ENCODE measurements around the gene PLAAT3.
"Not testable (repeated sequence)": the region's sequence is repeated elsewhere in the genome, so short reads cannot be mapped to it uniquely, and the experiment has no call there.

Gene PLAAT3

DNA sequence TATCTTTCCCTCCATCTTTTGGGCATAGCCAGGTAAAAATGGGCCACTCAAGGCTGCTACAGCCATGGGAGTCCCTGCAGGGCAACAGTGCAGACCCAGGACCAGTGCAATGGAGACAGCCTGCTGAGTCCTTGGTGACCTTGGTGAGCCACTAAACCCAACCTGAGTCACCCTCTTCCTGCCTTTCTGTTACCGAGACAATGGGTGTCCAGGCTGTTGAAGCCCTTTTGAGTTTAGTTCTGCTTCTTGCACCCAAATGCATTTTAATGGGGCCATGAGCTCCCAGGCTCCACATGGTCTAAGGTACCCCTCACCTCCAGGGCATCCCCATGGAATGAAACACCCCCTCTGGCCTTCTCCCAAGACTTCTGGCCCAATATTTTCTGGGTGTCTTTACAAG, 78.5 kb downstream of the PLAAT3 start:
- DNase-seq, result no peak

- DNase-seq, result no peak
These were observed 79.3 kb downstream of the PLAAT3 start for GRCh38 chr11:63534895-63535461.

DNA sequence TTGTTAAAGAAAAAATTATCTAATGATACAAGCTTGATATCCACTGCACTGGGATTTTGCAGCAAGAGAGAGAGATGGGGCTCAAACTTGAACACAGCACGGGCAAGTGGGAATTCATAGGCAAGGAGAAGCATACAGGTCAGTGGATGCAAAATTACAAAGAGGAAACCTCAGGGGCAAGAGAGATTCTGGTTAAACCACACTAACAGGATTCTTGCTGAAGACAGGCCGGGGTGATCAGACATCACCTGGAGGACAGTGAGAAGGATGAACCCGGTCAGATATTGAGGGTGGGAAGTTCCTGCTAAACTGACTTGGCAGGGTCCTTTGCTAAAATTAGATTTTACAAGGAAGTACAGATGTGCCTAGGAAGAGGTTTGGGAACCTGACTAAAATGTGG, 80.2 kb downstream of the PLAAT3 start:
- DNase-seq, result no peak

GRCh38 chr11:63532799-63533475, 81.3 kb downstream of the PLAAT3 start:
- no peak for DNase-seq

DNA sequence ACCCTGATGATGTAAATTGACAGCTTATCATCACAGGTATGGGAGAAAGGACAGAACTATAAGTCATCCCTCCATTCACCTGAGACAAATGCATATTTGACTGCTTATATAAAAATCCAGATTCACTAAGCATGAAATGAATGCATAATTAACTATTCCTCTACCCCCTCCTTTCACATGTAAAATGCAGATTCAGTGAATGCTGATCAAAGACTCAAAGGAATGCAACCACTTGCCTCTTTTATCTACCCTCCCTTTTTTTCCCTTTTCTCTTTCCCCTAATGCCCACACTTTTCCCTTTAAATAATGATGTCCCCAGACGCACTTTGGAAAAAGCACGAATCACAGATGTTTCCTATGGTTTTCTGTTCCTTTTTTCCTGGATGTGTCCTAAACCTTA, 82.1 kb downstream of the PLAAT3 start:
- no peak for DNase-seq

DNA sequence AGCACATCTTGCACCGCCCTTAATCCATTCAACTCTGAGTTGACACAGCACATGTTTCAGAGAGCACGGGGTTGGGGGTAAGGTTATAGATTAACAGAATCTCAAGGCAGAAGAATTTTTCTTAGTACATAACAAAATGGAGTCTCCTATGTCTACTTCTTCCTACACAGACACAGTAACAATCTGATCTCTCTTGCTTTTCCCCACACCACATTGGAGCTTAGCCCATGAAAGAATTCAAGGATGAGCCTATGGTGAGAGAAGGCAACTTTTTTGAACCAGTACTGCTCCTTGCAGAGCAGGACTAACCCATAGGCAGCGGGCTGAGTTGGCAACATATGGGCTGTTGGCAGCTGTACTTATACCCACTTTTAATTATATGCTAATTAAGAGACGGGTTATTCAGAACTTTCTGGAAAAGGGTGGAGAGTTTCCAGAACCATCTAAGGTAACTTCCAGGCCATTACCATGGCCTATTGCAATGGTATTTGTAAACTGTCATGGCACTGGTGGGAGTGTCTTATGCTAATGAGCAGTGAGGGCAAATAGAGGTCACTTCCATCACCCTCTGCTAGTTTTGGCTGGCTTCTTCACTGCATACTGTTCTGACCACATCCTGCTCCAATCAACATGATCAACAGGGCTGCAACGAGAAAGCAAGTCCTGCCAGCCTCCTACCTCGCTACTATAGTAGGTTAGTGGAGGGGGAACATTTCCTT, 83.0 kb downstream of the PLAAT3 start:
- DNase-seq, result peak; percentile 38

DNA sequence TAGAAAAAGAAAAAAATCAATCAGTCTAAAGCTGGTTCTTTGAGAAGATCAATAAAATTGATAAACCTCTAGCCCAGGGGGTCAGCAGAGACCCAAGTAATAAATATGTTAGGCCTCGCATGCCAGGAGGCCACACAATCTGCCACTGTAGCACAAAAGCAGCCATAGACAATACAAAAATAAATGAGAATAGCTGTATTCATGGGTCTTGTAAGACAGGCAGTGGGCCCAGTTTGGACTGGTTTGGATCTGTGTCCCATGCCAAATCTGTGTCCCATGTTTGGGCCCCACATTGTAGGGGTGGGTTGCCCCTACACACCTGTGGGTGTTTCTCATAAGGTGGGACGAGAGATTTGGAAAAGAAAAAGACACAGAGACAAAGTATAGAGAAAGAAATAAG, 84.2 kb downstream of the PLAAT3 start:
- DNase-seq, result no peak

DNA sequence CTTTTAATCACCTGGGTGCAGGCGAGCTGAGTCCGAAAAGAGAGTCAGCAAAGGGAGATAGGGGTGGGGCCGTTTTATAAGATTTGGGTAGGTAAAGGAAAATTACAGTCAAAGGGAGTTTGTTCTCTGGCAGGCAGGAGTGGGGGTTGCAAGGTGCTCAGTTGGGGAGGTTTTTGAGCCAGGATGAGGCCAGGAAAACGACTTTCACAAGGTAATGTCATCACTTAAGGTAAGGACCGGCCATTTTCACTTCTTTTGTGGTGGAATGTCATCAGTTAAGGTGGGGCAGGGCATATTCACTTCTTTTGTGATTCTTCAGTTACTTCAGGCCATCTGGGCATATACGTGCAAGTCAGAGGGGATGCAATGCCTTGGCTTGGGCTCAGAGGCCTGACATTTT, 84.9 kb downstream of the PLAAT3 start:
- not testable (repeated sequence) for DNase-seq

GRCh38 chr11:63528729-63529278, 85.4 kb downstream of the PLAAT3 start:
- not testable (repeated sequence) for DNase-seq

DNA sequence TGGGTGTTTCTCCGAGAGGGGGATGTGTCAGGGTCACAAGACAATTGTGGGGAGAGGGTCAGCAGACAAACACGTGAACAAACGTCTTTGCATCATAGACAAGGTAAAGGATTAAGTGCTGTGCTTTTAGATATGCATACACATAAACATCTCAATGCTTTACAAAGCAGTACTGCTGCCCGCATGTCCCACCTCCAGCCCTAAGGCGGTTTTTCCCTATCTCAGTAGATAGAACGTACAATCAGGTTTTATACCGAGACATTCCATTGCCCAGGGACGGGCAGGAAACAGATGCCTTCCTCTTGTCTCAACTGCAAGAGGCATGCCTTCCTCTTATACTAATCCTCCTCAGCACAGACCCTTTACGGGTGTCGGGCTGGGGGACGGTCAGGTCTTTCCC, 86.1 kb downstream of the PLAAT3 start:
- DNase-seq, result not testable (repeated sequence)

DNA sequence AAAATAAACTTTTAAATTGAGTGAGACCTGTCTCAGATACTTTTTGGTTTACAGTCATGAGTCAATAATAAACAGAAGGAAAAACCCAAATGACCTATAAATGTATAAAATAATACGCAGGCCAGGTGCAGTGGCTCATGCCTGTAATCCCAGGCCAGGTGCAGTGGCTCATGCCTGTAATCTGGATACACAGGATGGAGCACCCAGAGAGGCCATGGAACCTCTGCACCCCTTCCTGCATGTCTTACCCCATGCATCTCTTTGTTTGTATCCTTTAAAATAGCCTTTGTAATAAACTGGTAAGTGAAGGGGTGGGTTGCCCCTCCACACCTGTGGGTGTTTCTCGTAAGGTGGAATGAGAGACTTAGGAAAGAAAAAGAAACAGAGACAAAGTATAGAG, 86.6 kb downstream of the PLAAT3 start:
- no peak for DNase-seq
